HG03039 (cell line): ENCODE measurements around the gene BCKDHB.

Experiments
- ATAC-seq: cut with Tn5 transposase; IDR thresholded peaks from one replicate; pipeline ENCODE4 v1.9.1; 2021; ENCODE audit warnings: mild to moderate bottlenecking, moderate library complexity; ENCODE audit not compliant: unreplicated experiment

The BCKDHB gene

GRCh38 chr6:80363501-80364122 is 257.1 kb downstream of the BCKDHB start:
- ATAC-seq: no peak

GRCh38 chr6:80364149-80364548 is 257.7 kb downstream of the BCKDHB start:
- ATAC-seq: no peak

- ATAC-seq: no peak
Measured at GRCh38 chr6:80366051-80366450, 259.6 kb downstream of the BCKDHB start.

DNA sequence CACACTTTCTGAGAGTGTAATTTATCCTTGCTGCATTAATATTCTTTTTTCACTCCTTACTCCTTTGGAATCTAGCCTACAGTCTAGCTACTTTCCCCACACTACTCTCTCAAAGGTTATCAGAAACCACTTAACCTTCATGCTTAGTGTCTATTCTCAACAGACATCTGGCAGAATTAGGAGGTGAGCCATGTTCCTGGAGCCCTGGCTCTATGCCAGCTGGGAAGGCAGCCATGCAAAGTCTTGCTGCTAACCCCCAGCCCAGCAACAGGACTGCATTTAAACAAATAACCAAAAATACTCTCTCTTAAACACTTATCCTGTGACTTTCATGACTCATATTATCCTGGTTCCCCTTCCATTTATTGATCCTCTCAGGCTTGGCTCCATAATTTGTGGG is 260.2 kb downstream of the BCKDHB start:
- no peak for ATAC-seq

GRCh38 chr6:80376411-80376810 is 269.9 kb downstream of the BCKDHB start:
- no peak for ATAC-seq

- no peak for ATAC-seq
Measured at GRCh38 chr6:80380566-80380965, 274.1 kb downstream of the BCKDHB start.

GRCh38 chr6:80382811-80383210 is 276.3 kb downstream of the BCKDHB start:
- ATAC-seq: no peak

DNA sequence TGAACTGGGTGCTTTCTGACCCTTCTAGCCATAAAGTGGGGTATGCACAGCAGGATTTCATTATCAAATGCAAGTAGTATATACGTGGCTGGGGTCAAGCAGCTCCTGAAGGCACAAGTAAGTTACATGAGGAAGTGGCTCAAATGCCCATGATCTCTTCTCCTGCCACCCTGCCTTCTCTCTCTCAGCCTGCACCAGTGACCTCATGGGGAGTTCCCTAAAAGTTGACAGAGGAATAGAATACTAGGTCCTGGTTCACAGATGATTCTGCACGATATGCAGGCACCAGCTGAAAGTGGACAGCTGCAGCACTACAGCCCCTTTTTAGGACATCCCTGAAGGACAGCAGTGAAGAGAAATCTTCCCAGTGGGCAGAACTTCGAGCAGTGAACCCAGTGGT is 282.0 kb downstream of the BCKDHB start:
- no peak for ATAC-seq
